ENCODE results near the gene HBEGF.
A peak's percentile ranks its signal among the peaks of the same experiment; 100 is the strongest.

HBEGF gene

GRCh38 chr5:140336388-140336787, 10.0 kb downstream of the HBEGF start:
- peaks cover 12% of the 10 kb centered on the region for H3K4me1 ChIP-seq (ENCODE audit: control insufficient read depth, insufficient read depth, low read length, poor library complexity, severe bottlenecking)
- H3K9me3 ChIP-seq (ENCODE audit: control insufficient read depth, low read length): no peaks in the 10 kb centered on the region
- 79 to 96% methylated on average over 2 to 3 of the region's 5 CpGs for WGBS, 2 experiments (ENCODE audit: insufficient coverage in 2 of 2)
- no peak overlapping the region for H3K27ac ChIP-seq (ENCODE audit: low read depth, low read length, severe bottlenecking)
- no peak overlapping the region for H3K4me3 ChIP-seq (ENCODE audit: extremely low read depth, insufficient read depth, low read length, poor library complexity, severe bottlenecking)
- H3K36me3 ChIP-seq (ENCODE audit: control insufficient read depth, insufficient read depth, low read length): peaks cover 69% of the 10 kb centered on the region

- 69 to 100% methylated on average over 1 of the region's 1 CpG for WGBS, 2 experiments (ENCODE audit: insufficient coverage in 2 of 2)
- Histone ChIP-seq H3K36me3 (ENCODE audit: control insufficient read depth, insufficient read depth, low read length) (peaks cover 40% of the 10 kb centered on the region), H3K9me3 (ENCODE audit: control insufficient read depth, low read length) (no peaks in the 10 kb centered on the region), H3K4me3 (ENCODE audit: extremely low read depth, insufficient read depth, low read length, poor library complexity, severe bottlenecking) (no peak overlapping the region), H3K4me1 (ENCODE audit: control insufficient read depth, insufficient read depth, low read length, poor library complexity, severe bottlenecking) (peaks cover 11% of the 10 kb centered on the region), H3K27ac (ENCODE audit: low read depth, low read length, severe bottlenecking) (no peak overlapping the region)
Measured at GRCh38 chr5:140331638-140332037, 14.8 kb downstream of the HBEGF start.

- Histone ChIP-seq H3K27ac (ENCODE audit: low read depth, low read length, severe bottlenecking) (peak overlapping the region; percentile 70), H3K4me1 (ENCODE audit: control insufficient read depth, insufficient read depth, low read length, poor library complexity, severe bottlenecking) (peaks cover 14% of the 10 kb centered on the region), H3K36me3 (ENCODE audit: control insufficient read depth, insufficient read depth, low read length) (peaks cover 26% of the 10 kb centered on the region), H3K4me3 (ENCODE audit: extremely low read depth, insufficient read depth, low read length, poor library complexity, severe bottlenecking) (no peak overlapping the region), H3K9me3 (ENCODE audit: control insufficient read depth, low read length) (no peaks in the 10 kb centered on the region)
- 57 to 66% methylated on average over 1 to 3 of the region's 5 CpGs for WGBS, 2 experiments (ENCODE audit: insufficient coverage in 2 of 2)
Measured at GRCh38 chr5:140329739-140330481, 16.5 kb downstream of the HBEGF start.

GRCh38 chr5:140328036-140328764, 18.2 kb downstream of the HBEGF start:
- WGBS, 2 experiments (ENCODE audit: insufficient coverage in 2 of 2): 76 to 86% methylated on average over 3 to 7 of the region's 8 CpGs
- peaks cover 9% of the 10 kb centered on the region for H3K36me3 ChIP-seq (ENCODE audit: control insufficient read depth, insufficient read depth, low read length)
- H3K9me3 ChIP-seq (ENCODE audit: control insufficient read depth, low read length): no peaks in the 10 kb centered on the region
- peaks cover 32% of the 10 kb centered on the region for H3K4me1 ChIP-seq (ENCODE audit: control insufficient read depth, insufficient read depth, low read length, poor library complexity, severe bottlenecking)
- H3K4me3 ChIP-seq (ENCODE audit: extremely low read depth, insufficient read depth, low read length, poor library complexity, severe bottlenecking): no peak overlapping the region
- H3K27ac ChIP-seq (ENCODE audit: low read depth, low read length, severe bottlenecking): peak overlapping the region; percentile 43

- peaks cover 36% of the 10 kb centered on the region for H3K4me1 ChIP-seq (ENCODE audit: control insufficient read depth, insufficient read depth, low read length, poor library complexity, severe bottlenecking)
- H3K36me3 ChIP-seq (ENCODE audit: control insufficient read depth, insufficient read depth, low read length): peaks cover 3% of the 10 kb centered on the region
- H3K4me3 ChIP-seq (ENCODE audit: extremely low read depth, insufficient read depth, low read length, poor library complexity, severe bottlenecking): no peak overlapping the region
- H3K9me3 ChIP-seq (ENCODE audit: control insufficient read depth, low read length): no peaks in the 10 kb centered on the region
- peak overlapping the region; percentile 43 for H3K27ac ChIP-seq (ENCODE audit: low read depth, low read length, severe bottlenecking)
- 45% methylated on average over 1 of the region's 2 CpGs; no CpG with 5 or more reads in 1 of the 2 experiments for WGBS, 2 experiments (ENCODE audit: insufficient coverage in 2 of 2)
Measured at GRCh38 chr5:140327589-140327988, 18.8 kb downstream of the HBEGF start.

GRCh38 chr5:140325486-140325885, 20.9 kb downstream of the HBEGF start:
- Histone ChIP-seq H3K9me3 (ENCODE audit: control insufficient read depth, low read length) (no peaks in the 10 kb centered on the region), H3K4me1 (ENCODE audit: control insufficient read depth, insufficient read depth, low read length, poor library complexity, severe bottlenecking) (peaks cover 45% of the 10 kb centered on the region), H3K36me3 (ENCODE audit: control insufficient read depth, insufficient read depth, low read length) (no peaks in the 10 kb centered on the region), H3K4me3 (ENCODE audit: extremely low read depth, insufficient read depth, low read length, poor library complexity, severe bottlenecking) (no peak overlapping the region), H3K27ac (ENCODE audit: low read depth, low read length, severe bottlenecking) (no peak overlapping the region)
- WGBS, 2 experiments (ENCODE audit: insufficient coverage in 2 of 2): 100% methylated on average over 1 of the region's 3 CpGs

GRCh38 chr5:140324617-140325241, 21.7 kb downstream of the HBEGF start:
- Histone ChIP-seq H3K27ac (ENCODE audit: low read depth, low read length, severe bottlenecking) (peak overlapping the region; percentile 29), H3K36me3 (ENCODE audit: control insufficient read depth, insufficient read depth, low read length) (no peaks in the 10 kb centered on the region), H3K4me1 (ENCODE audit: control insufficient read depth, insufficient read depth, low read length, poor library complexity, severe bottlenecking) (peaks cover 45% of the 10 kb centered on the region), H3K4me3 (ENCODE audit: extremely low read depth, insufficient read depth, low read length, poor library complexity, severe bottlenecking) (no peak overlapping the region), H3K9me3 (ENCODE audit: control insufficient read depth, low read length) (no peaks in the 10 kb centered on the region)
- 100% methylated on average over 1 of the region's 1 CpG; no CpG with 5 or more reads in 1 of the 2 experiments for WGBS, 2 experiments (ENCODE audit: insufficient coverage in 2 of 2)

GRCh38 chr5:140324041-140324600, 22.3 kb downstream of the HBEGF start:
- WGBS, 2 experiments (ENCODE audit: insufficient coverage in 2 of 2): 88 to 93% methylated on average over 2 to 5 of the region's 5 CpGs
- H3K9me3 ChIP-seq (ENCODE audit: control insufficient read depth, low read length): no peaks in the 10 kb centered on the region
- H3K36me3 ChIP-seq (ENCODE audit: control insufficient read depth, insufficient read depth, low read length): no peaks in the 10 kb centered on the region
- H3K4me1 ChIP-seq (ENCODE audit: control insufficient read depth, insufficient read depth, low read length, poor library complexity, severe bottlenecking): peaks cover 45% of the 10 kb centered on the region
- no peak overlapping the region for H3K4me3 ChIP-seq (ENCODE audit: extremely low read depth, insufficient read depth, low read length, poor library complexity, severe bottlenecking)
- peak overlapping the region; percentile 29 for H3K27ac ChIP-seq (ENCODE audit: low read depth, low read length, severe bottlenecking)

GRCh38 chr5:140322751-140323731, 23.4 kb downstream of the HBEGF start:
- H3K4me1 ChIP-seq (ENCODE audit: control insufficient read depth, insufficient read depth, low read length, poor library complexity, severe bottlenecking): peaks cover 44% of the 10 kb centered on the region
- peak overlapping the region; percentile 3 for H3K4me3 ChIP-seq (ENCODE audit: extremely low read depth, insufficient read depth, low read length, poor library complexity, severe bottlenecking)
- 58 to 65% methylated on average over 7 to 8 of the region's 9 CpGs for WGBS, 2 experiments (ENCODE audit: insufficient coverage in 2 of 2)
- H3K36me3 ChIP-seq (ENCODE audit: control insufficient read depth, insufficient read depth, low read length): no peaks in the 10 kb centered on the region
- peak overlapping the region; percentile 90 for H3K27ac ChIP-seq (ENCODE audit: low read depth, low read length, severe bottlenecking)
- H3K9me3 ChIP-seq (ENCODE audit: control insufficient read depth, low read length): no peaks in the 10 kb centered on the region

- Histone ChIP-seq H3K36me3 (ENCODE audit: control insufficient read depth, insufficient read depth, low read length) (no peaks in the 10 kb centered on the region), H3K27ac (ENCODE audit: low read depth, low read length, severe bottlenecking) (no peak overlapping the region), H3K9me3 (ENCODE audit: control insufficient read depth, low read length) (no peaks in the 10 kb centered on the region), H3K4me3 (ENCODE audit: extremely low read depth, insufficient read depth, low read length, poor library complexity, severe bottlenecking) (no peak overlapping the region), H3K4me1 (ENCODE audit: control insufficient read depth, insufficient read depth, low read length, poor library complexity, severe bottlenecking) (peaks cover 37% of the 10 kb centered on the region)
- 90 to 100% methylated on average over 2 of the region's 2 CpGs for WGBS, 2 experiments (ENCODE audit: insufficient coverage in 2 of 2)
Measured at GRCh38 chr5:140321796-140322195, 24.6 kb downstream of the HBEGF start.

Data from mesodermal cell (in vitro differentiated cells).